GM18499 (cell line): ENCODE results near the gene MYL12B.
A peak's percentile ranks its signal among the peaks of the same experiment; 100 is the strongest.
"Not testable (repeated sequence)": the region's sequence is repeated elsewhere in the genome, so short reads cannot be mapped to it uniquely, and the experiment has no call there.

ENCODE experiments used
- ATAC-seq: cut with Tn5 transposase; IDR thresholded peaks from one replicate; pipeline ENCODE4 v1.9.1; 2021; ENCODE audit warnings: moderate number of reproducible peaks; ENCODE audit not compliant: insufficient read depth, unreplicated experiment

The MYL12B gene

GRCh38 chr18:3261373-3262233 lies at the start of gene MYL12B:
Gene MYL12B, plus strand, starts transcription at chr18:3262133. Its CDS starts 10,766 bp downstream, at chr18:3272899.
- ATAC-seq, result peak; percentile 50

DNA sequence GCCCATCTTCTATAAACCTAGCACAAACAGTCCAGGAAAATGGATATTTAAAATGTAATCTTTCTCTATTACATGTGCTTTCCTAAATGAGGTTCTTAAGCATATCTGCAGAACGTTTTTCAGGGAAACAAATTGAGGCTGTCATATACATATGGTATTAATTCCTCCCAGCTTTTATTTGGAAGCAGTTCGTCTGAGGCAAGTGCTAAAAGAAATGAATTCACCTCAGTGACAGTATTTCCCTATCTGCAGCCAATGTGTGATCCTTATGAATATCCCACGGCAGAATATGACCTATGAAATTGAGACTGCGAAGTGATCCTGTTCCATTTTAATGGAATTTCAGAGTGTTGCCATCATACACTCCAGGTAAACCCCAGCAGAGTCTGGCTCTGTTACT lies 49.3 kb upstream of the MYL12B start:
- no peak for ATAC-seq

GRCh38 chr18:3213300-3214059 lies 48.5 kb upstream of the MYL12B start:
- no peak for ATAC-seq

DNA sequence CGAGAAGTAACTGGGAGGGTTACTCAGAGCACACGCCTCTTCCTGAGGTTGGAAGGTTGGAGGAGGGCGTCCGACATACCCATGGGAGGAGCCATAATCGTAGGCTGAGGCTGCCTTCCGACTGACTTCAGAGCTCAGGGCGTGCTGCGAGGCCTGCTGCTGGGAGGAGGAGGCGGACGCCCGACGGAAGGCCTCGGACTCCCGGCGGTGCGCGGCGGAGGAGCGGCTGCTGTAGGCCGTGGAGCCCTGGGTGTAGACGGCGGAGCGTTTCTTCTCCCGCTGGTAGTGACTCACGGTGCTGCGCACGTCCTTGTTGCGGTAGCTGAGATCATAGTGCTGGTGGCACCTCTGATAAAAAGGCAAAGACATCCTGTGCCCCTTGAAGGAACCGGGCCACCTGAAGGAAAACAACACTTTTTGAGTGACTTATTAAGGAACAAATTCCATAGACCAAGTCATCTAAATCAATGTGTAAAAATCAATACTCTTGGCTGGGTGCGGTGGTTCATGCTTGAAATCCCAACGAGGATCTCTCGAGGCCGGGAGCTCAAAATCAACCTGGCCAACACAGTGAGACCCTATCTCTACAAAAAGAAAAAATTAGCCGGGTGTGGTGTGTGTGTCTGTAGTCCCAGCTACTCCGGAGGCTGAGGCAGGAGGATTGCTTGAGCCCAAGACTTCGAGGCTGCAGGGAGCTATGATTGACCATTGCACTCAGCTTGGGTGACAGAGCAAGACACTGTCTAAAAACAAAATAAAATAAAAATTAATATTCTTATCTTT lies 46.9 kb upstream of the MYL12B start:
- ATAC-seq, result no peak

GRCh38 chr18:3216987-3217386 lies 44.9 kb upstream of the MYL12B start:
- ATAC-seq, result no peak

DNA sequence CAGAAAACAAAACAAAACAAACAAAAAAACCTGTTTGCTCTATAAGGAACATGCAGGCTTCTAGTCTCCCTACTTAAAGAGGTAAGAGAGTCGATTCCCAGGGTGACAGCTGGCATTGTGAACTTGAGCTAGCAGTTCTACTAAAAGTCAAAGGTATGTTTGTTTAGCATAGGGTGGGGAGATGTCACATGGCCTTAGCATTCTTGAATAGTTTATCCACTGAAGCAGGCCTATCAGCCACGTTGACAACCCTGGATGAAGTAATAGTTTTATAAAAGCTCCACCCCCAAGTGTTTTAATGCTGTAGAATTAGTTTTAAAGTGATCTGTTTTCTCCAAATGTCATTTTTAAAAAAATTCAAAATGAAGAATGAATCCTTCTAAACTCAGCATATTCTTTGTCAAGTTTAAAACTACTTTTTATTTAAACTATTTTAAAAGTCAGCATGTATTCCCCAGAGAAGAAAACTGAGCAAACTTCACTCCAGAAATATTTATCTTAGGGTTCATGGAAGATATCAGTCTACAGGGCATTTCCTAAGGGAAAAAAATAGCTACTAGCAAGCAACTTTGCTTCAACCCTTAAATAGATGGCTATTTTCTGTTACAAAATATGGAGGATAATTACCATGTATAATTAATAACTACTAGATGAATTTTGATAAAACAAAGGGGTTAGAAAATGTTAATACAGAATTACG lies 43.8 kb upstream of the MYL12B start:
- no peak for ATAC-seq

- ATAC-seq, result no peak
Observed at GRCh38 chr18:3218819-3219218, 43.1 kb upstream of the MYL12B start.

GRCh38 chr18:3219241-3219630 lies 42.7 kb upstream of the MYL12B start:
- ATAC-seq, result no peak

- ATAC-seq, result no peak
Observed at GRCh38 chr18:3219631-3220335, 42.1 kb upstream of the MYL12B start, which contains the start of gene MYOM1. Gene MYOM1, minus strand, starts transcription at chr18:3219968. Its CDS starts 4,745 bp downstream, at chr18:3215223.

DNA sequence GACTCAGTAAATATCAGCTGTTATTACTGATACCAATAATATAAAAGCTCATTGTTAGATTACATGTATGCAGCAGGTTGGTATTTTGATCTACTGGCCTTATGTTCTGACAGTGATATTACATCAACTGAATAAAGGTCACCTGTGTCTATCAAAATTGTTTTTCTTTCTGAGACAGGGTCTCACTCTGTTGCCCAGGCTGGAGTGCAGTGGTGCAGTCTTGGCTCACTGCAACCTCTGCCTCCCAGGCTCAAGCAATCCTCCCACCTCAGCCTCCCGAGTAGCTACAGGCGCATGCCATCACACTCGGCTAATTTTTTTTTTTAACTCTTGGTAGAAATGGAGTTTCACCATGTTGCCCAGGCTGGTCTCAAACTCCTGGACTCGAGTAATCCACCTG lies 41.1 kb upstream of the MYL12B start:
- ATAC-seq, result not testable (repeated sequence)

DNA sequence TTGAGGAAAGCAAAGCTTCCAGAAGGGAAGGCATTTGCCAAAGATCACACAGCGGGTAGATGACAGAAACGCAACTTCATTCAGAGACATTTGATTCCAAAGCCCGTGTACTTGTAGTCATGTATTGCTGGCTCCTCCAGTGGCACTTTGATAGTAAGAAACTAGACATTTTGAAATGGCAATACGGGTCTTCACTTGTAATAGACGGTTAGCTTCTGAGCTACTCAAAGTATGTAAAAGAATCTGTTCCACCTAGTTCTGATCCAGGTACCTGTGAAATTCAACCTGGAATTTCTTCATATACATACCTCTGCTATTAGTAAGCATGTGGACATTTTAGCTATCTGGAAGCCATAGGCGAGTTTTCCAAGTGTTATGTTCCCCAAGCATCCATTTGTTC lies 40.4 kb upstream of the MYL12B start:
- no peak for ATAC-seq

DNA sequence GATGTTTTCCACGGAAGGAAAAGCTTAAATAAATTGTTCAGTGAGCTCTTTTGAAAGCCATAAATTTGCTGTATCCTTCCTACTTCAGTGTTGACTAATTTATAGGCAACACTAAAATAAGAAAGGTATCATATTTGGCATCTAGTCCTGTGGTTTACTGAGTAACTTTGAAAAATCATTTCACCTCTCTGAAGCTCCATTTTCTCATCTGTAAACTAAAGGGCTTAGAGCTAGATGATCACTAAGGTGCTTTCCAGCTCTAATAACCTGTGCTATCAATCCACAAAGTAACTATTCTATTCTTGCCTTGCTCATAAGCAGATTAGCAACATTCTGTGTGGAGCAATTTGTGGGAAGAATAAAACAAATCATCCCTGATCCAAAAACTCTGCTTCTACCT lies 38.6 kb upstream of the MYL12B start:
- ATAC-seq, result no peak

DNA sequence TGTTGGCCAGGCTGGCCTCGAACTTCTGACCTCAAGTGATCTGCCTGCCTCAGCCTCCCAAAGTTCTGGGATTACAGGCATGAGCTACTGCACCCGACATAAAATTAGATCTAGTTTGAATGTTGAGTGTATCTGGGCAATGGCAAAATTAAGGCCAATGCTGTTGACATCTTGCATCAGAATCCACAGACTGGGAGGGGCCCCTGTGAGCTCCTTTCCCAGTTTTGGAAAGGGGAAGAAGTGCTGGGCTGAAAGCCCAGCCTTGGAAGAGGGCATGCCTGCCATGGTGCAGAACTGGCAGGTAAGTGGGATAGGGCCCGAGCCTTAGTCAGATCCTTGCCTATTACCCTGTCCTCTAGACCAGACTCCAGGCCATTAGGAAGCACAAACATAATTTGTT lies 37.7 kb upstream of the MYL12B start:
- no peak for ATAC-seq

GRCh38 chr18:3225588-3225987 lies 36.3 kb upstream of the MYL12B start:
- ATAC-seq, result no peak

GRCh38 chr18:3226048-3226447 lies 35.9 kb upstream of the MYL12B start:
- no peak for ATAC-seq

DNA sequence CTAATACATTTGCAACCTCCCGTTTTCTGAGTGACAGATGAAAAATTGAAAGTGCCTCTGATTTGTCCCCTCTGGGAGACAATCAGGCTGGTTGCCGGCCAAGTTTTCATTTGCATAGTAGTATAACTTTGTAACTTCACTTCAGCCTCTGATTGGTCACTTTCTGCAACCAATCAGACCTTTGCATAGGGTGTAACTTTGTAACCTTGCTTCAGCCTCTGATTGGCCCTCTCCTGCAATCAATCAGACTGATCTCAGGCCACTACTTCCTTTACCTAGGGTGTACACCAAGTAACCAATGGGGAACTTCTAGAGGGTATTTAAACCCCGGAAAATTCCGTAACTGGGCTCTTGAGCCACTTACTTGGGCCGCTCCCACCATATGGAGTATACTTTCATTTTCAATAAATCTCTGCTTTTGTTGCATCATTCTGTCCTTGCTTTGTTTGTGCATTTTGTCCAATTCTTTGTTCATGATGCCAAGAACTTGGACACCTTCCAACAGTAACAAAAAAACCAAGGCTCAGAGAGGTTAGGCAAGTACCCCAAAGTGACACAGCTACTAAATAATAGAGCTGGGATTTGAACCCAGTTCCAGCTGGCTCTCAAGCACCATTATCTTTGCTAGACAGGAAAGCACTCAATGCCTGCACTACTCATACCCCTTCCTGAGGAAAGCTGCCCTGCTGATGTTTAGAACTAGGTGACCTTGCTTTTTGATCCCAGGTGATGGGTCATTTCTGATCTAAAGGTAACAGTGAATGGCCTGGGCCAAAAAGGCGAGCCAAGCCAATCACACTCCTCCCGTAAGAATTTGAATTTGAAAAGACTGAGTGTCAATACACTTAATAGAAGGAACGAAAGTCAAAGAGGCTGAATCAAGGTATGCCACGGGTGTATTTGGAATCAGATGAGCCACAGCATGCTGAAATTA lies 31.3 kb upstream of the MYL12B start:
- no peak for ATAC-seq

GRCh38 chr18:3233004-3233403 lies 28.9 kb upstream of the MYL12B start:
- ATAC-seq, result no peak

DNA sequence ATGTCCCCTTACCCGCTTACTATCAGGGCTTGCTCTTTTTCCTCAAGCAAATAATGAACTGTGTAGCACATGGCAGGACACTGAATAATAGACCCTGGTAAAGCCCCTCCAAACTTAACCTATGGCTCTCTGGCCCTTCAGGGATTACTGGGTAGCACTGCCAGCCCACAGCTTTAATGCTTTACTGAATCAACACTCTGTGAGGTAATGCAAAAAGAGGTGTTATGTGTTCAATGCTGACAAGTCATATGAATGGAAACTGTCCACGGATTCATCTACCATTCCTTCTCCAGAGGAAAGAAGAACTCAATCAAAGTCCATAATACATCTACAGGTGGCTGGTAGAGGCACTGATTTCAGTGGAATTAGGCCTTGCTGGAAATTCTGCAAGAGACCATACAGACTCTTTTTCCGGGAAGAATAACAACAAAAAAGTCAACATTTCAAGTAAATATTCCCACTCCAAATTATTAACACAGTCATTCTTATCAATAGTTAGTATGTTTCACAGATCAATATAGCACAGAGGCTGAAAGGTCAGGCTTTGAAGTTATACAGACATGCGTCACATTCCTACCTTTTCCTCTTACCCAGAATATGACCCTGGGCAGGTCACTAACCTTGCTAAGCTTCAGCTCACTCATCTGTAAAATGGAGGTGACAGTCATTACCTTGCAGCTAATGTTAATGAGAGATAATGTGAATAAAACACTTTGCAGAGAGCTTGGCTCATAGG lies 28.3 kb upstream of the MYL12B start:
- ATAC-seq, result no peak
